K562 (cell line): Measurements from ENCODE around the gene KCP. TPM values are rescaled to one million over a fixed set of nuclear protein-coding genes. Genes with fewer than 3 reads are reported as not detected.

Experiments
- AFF1 ChIP-seq, 2 experiments: fragments of 450-650 bp; IDR thresholded peaks; 2 replicates each; pipeline ENCODE4 v1.6.1; 2018; ENCODE audit warnings: mild to moderate bottlenecking in 2 of 2, low read depth in 1 of 2; ENCODE audit not compliant: partially characterized antibody in 2 of 2
- CEBPB ChIP-seq: fragments of 450-650 bp; IDR thresholded peaks from 2 replicates; pipeline ENCODE4 v1.6.1; 2016; ENCODE audit warnings: missing genetic modification characterization, missing compliant biosample characterization
- ELF4 ChIP-seq: fragments of 450-650 bp; formaldehyde crosslinking; IDR thresholded peaks from 2 replicates; pipeline ENCODE4 v1.4.0; 2022; ENCODE audit warnings: missing genetic modification characterization
- GATA2 ChIP-seq: sonication (generic); formaldehyde crosslinking; IDR thresholded peaks from 2 replicates; pipeline ENCODE4 v1.4.0; 2020; ENCODE audit warnings: mild to moderate bottlenecking, missing genetic modification reagents
- MTA3 ChIP-seq: fragments of 450-650 bp; formaldehyde crosslinking; IDR thresholded peaks from 2 replicates; pipeline ENCODE4 v1.6.1; 2017; ENCODE audit warnings: mild to moderate bottlenecking, borderline replicate concordance
- MYBL2 ChIP-seq, 2 experiments: fragments of 450-650 bp in 1 of 2; sonication (generic) in 1 of 2; formaldehyde crosslinking in 1 of 2; IDR thresholded peaks; 2 replicates each; pipeline versions ENCODE4 v1.6.1 to v1.8.1; 2017 to 2022; ENCODE audit warnings: borderline replicate concordance in 1 of 2, inconsistent platforms in 1 of 2, low read depth in 1 of 2, mild to moderate bottlenecking in 1 of 2, missing genetic modification reagents in 1 of 2, moderate library complexity in 1 of 2
- PCBP1 ChIP-seq: fragments of 200-400 bp; formaldehyde crosslinking; IDR thresholded peaks from 2 replicates; pipeline ENCODE4 v1.6.1; 2018; ENCODE audit warnings: mild to moderate bottlenecking, low read depth, low read length; ENCODE audit not compliant: poor library complexity, severe bottlenecking
- RAD21 ChIP-seq, 2 experiments: fragments of 250-450 bp in 1 of 2; fragments of 450-650 bp in 1 of 2; sonication (Bioruptor Pico) in 1 of 2; formaldehyde crosslinking in 1 of 2; IDR thresholded peaks in 1 of 2; conservative IDR thresholded peaks in 1 of 2; 2 replicates each; pipeline versions ENCODE4 v1.4.0 to v1.8.0; 2020 to 2022; ENCODE audit warnings: mild to moderate bottlenecking in 2 of 2, moderate library complexity in 1 of 2
- THAP12 ChIP-seq: fragments of 250-450 bp; sonication (Bioruptor Pico); IDR thresholded peaks from 2 replicates; pipeline ENCODE4 v1.9.0; 2021; ENCODE audit warnings: mild to moderate bottlenecking, inconsistent platforms
- U2AF2 ChIP-seq: fragments of 200-400 bp; formaldehyde crosslinking; optimal IDR thresholded peaks from 2 replicates; pipeline ENCODE3; 2017; ENCODE audit warnings: low read depth, mild to moderate bottlenecking, low read length
- ZBTB33 ChIP-seq: sonication (generic); formaldehyde crosslinking; IDR thresholded peaks from 2 replicates; pipeline ENCODE4 v1.8.1; 2023; ENCODE audit warnings: mild to moderate bottlenecking, missing genetic modification reagents
- ZBTB34 ChIP-seq: fragments of 250-450 bp; sonication (Bioruptor Pico); IDR thresholded peaks from 2 replicates; pipeline ENCODE4 v1.8.0; 2021; ENCODE audit warnings: mild to moderate bottlenecking, moderate library complexity
- ZNF3 ChIP-seq: fragments of 250-450 bp; sonication (Bioruptor Pico); IDR thresholded peaks from 2 replicates; pipeline ENCODE4 v1.5.0; 2021; ENCODE audit warnings: mild to moderate bottlenecking, moderate library complexity
- ZNF764 ChIP-seq: fragments of 250-450 bp; sonication (Bioruptor Pico); IDR thresholded peaks from 2 replicates; pipeline ENCODE4 v1.4.0; 2020; ENCODE audit warnings: low read depth, mild to moderate bottlenecking, moderate library complexity
- polyA plus RNA-seq, 8 experiments: library from polyadenylated mRNA; depleted of rRNA in 4 of 8; stranded (reverse) in 5 of 8; unstranded in 3 of 8; fragments of >200 nt; fragmentation: Nextera tagmentation in 2 of 8; fragmentation: Illumina TruSeq in 1 of 8; extraction: Ambion mirVana in 2 of 8; extraction: Trizol in 1 of 8; gene quantifications; 2 replicates each; pipeline versions ENCODE4 v1.2.1 to v1.2.3, GENCODE V29; 2011 to 2014; ENCODE audit warnings: inconsistent platforms in 1 of 8, missing spikeins in 1 of 8
- total RNA-seq, 7 experiments: library from RNA; depleted of rRNA in 6 of 7; stranded (reverse); fragments of >200 nt in 6 of 7; fragmentation: Illumina TruSeq in 2 of 7; extraction: Trizol in 2 of 7; gene quantifications; 2 replicates each; pipeline versions ENCODE4 v1.2.1 to v1.2.3, GENCODE V29; 2011 to 2021; ENCODE audit warnings: low replicate concordance in 1 of 7

KCP gene
- total and polyA plus RNA-seq, 9 of the 15 experiments (the other 6 are each of a cell fraction or from before 2014, with no cell fraction given) = 0.06 to 0.17 (median 0.12) TPM; not detected in 3

- peak; percentile 75; the same call in 1 of the 2 replicates for TF ChIP-seq THAP12 (CRISPR knock-in tag)
- TF ChIP-seq ZBTB34 (CRISPR knock-in tag) = no peak
- 0 out of 2 replicates have a peak, but pooled peaks have one; percentile 17 for TF ChIP-seq ZBTB33
- TF ChIP-seq ZNF764 = no peak
- no peak for TF ChIP-seq RAD21 (CRISPR knock-in tag; conservative IDR thresholded peaks at IDR 0.05 in 1 of 2, IDR thresholded peaks at IDR 0.05 in 1 of 2)
- no peak for TF ChIP-seq PCBP1
- no peak for TF ChIP-seq CEBPB (tag)
- no peak for TF ChIP-seq ZNF3 (CRISPR knock-in tag)
- TF ChIP-seq AFF1 (IDR thresholded peaks at IDR 0.05; ENCODE audit: low read depth in 1 of 2, partially characterized antibody in 2 of 2) = peak; percentile 79 to 84
- no peak for TF ChIP-seq GATA2 (CRISPR knock-in tag)
- TF ChIP-seq MYBL2 (IDR thresholded peaks at IDR 0.05; ENCODE audit: low read depth) = no peak
- no peak for TF ChIP-seq MYBL2 (CRISPR knock-in tag; IDR thresholded peaks at IDR 0.05; ENCODE audit: borderline replicate concordance)
- TF ChIP-seq ELF4 (CRISPR knock-in tag) = no peak
- peak; percentile 60; the same call in 1 of the 2 replicates for TF ChIP-seq MTA3
- TF ChIP-seq U2AF2 = no peak
Measured at GRCh38 chr7:128862571-128863432, 47.7 kb downstream of the KCP start, which contains the start of gene ATP6V1F (continued).
